Measurements from ENCODE around the gene COL4A2.

The COL4A2 gene

GRCh38 chr13:110305001-110305400 is 2.1 kb upstream of the COL4A2 start:
- no peak for TF ChIP-seq CTCF (IDR thresholded peaks at IDR 0.05; ENCODE audit: low read depth, low read length, missing control alignments)
- no peak for DNase-seq (ENCODE audit: extremely low read depth, low read depth)
- H3K4me3 ChIP-seq (replicated peaks; ENCODE audit: low read depth, low read length): peak overlapping the region; percentile 87

GRCh38 chr13:110305544-110305943 is 1.5 kb upstream of the COL4A2 start:
- TF ChIP-seq CTCF (IDR thresholded peaks at IDR 0.05; ENCODE audit: low read depth, low read length, missing control alignments): no peak
- DNase-seq (ENCODE audit: extremely low read depth, low read depth): no peak
- peak overlapping the region; percentile 87 for H3K4me3 ChIP-seq (replicated peaks; ENCODE audit: low read depth, low read length)

GRCh38 chr13:110305949-110306339 is 1.1 kb upstream of the COL4A2 start:
- H3K4me3 ChIP-seq (replicated peaks; ENCODE audit: low read depth, low read length): peak overlapping the region; percentile 87
- TF ChIP-seq CTCF (IDR thresholded peaks at IDR 0.05; ENCODE audit: low read depth, low read length, missing control alignments): no peak
- DNase-seq (ENCODE audit: extremely low read depth, low read depth): no peak

- TF ChIP-seq CTCF (IDR thresholded peaks at IDR 0.05; ENCODE audit: low read depth, low read length, missing control alignments): no peak
- peak overlapping the region; percentile 87 for H3K4me3 ChIP-seq (replicated peaks; ENCODE audit: low read depth, low read length)
- no peak for DNase-seq (ENCODE audit: extremely low read depth, low read depth)
These were observed 634 bp upstream of the COL4A2 start for GRCh38 chr13:110306340-110306959.

GRCh38 chr13:110307767-110308655 is 927 bp downstream of the COL4A2 start:
- no peak for DNase-seq (ENCODE audit: extremely low read depth, low read depth)
- H3K4me3 ChIP-seq (replicated peaks; ENCODE audit: low read depth, low read length): peak overlapping the region; percentile 87

More at GRCh38 chr13:110307767-110308655, 927 bp downstream of the COL4A2 start:
- no peak for TF ChIP-seq CTCF (IDR thresholded peaks at IDR 0.05; ENCODE audit: low read depth, low read length, missing control alignments)
